GM18502 (cell line): Measurements from ENCODE around the gene CD14.
"Not testable (repeated sequence)": the region's sequence is repeated elsewhere in the genome, so short reads cannot be mapped to it uniquely, and the experiment has no call there.

ENCODE experiments used
- ATAC-seq: cut with Tn5 transposase; IDR thresholded peaks from one replicate; pipeline ENCODE4 v1.9.1; 2021; ENCODE audit warnings: mild to moderate bottlenecking; ENCODE audit not compliant: unreplicated experiment, poor library complexity

CD14 gene

GRCh38 chr5:140635291-140636257, 2.6 kb upstream of the CD14 start:
- ATAC-seq, result no peak

- ATAC-seq, result no peak
Observed at GRCh38 chr5:140634103-140634502, 1.1 kb upstream of the CD14 start.

GRCh38 chr5:140633501-140633900, 526 bp upstream of the CD14 start:
- ATAC-seq, result no peak

- ATAC-seq, result peak; percentile 61
Observed at GRCh38 chr5:140632366-140633020, 482 bp downstream of the CD14 start.

GRCh38 chr5:140631831-140632365, 1.1 kb downstream of the CD14 start:
- peak; percentile 38 for ATAC-seq

GRCh38 chr5:140631036-140631417, 1.9 kb downstream of the CD14 start:
- ATAC-seq, result no peak

GRCh38 chr5:140630292-140631035, 2.5 kb downstream of the CD14 start:
- ATAC-seq, result no peak

- no peak for ATAC-seq
Observed at GRCh38 chr5:140628711-140629110, 4.3 kb downstream of the CD14 start.

GRCh38 chr5:140627972-140628371, 5.0 kb downstream of the CD14 start:
- no peak for ATAC-seq

- ATAC-seq, result not testable (repeated sequence)
Observed at GRCh38 chr5:140624886-140625285, 8.1 kb downstream of the CD14 start.

- not testable (repeated sequence) for ATAC-seq
Observed at GRCh38 chr5:140623061-140623460, 9.9 kb downstream of the CD14 start.

- no peak for ATAC-seq
Observed at GRCh38 chr5:140622301-140622700, 10.7 kb downstream of the CD14 start.

- no peak for ATAC-seq
Observed at GRCh38 chr5:140611020-140611521, 21.9 kb downstream of the CD14 start.

- no peak for ATAC-seq
Observed at GRCh38 chr5:140609126-140609525, 23.8 kb downstream of the CD14 start.

GRCh38 chr5:140608722-140609121, 24.3 kb downstream of the CD14 start:
- no peak for ATAC-seq

- no peak for ATAC-seq
Observed at GRCh38 chr5:140607031-140607430, 25.9 kb downstream of the CD14 start.

GRCh38 chr5:140605879-140606278, 27.1 kb downstream of the CD14 start:
- ATAC-seq, result no peak

GRCh38 chr5:140603734-140604133, 29.2 kb downstream of the CD14 start:
- ATAC-seq, result no peak

GRCh38 chr5:140603446-140603698, 29.6 kb downstream of the CD14 start:
- ATAC-seq, result not testable (repeated sequence)

GRCh38 chr5:140602147-140602546, 30.8 kb downstream of the CD14 start:
- no peak for ATAC-seq

GRCh38 chr5:140600096-140600495, 32.9 kb downstream of the CD14 start:
- ATAC-seq, result no peak
